Calu3 (cell line): ENCODE measurements around the gene FRAS1. TPM values are rescaled to one million over a fixed set of nuclear protein-coding genes. Genes with fewer than 3 reads are reported as not detected.

ENCODE experiments used
- BruUV-seq: library from RNA; stranded (reverse); fragments of 400-500 nt; replicated peaks from 2 replicates; lab custom pipeline; 2021; lab: Mats Ljungman, UMichigan
- CTCF ChIA-PET: fragments of 300-600 bp; sonication (Branson Sonifier 250); formaldehyde crosslinking; loops from one replicate; lab custom pipeline; 2022; ENCODE audit warnings: antibody characterized with exemption; lab: Charles Lee
- DNase-seq: peaks from one replicate; pipeline ENCODE4 v3.0.0; 2022
- H3K27ac Mint-ChIP-seq: one replicate; pipeline ENCODE4 v1.8.0; 2022; ENCODE audit warnings: mixed read lengths; ENCODE audit not compliant: unreplicated experiment
- H3K27me3 Mint-ChIP-seq: one replicate; pipeline ENCODE4 v1.8.0; 2022; ENCODE audit warnings: mixed read lengths; ENCODE audit not compliant: unreplicated experiment
- H3K36me3 Mint-ChIP-seq: one replicate; pipeline ENCODE4 v1.8.0; 2022; ENCODE audit warnings: mild to moderate bottlenecking, moderate library complexity, mixed read lengths; ENCODE audit not compliant: insufficient read depth, unreplicated experiment
- H3K4me1 Mint-ChIP-seq: one replicate; pipeline ENCODE4 v1.8.0; 2022; ENCODE audit warnings: mild to moderate bottlenecking, low read depth, mixed read lengths; ENCODE audit not compliant: unreplicated experiment
- H3K4me3 Mint-ChIP-seq: one replicate; pipeline ENCODE4 v1.8.0; 2022; ENCODE audit warnings: mild to moderate bottlenecking, low read depth, moderate library complexity, mixed read lengths; ENCODE audit not compliant: unreplicated experiment
- H3K9me3 Mint-ChIP-seq: one replicate; pipeline ENCODE4 v1.8.0; 2022; ENCODE audit warnings: low read depth, mixed read lengths; ENCODE audit not compliant: unreplicated experiment
- intact Hi-C: fragments of 100-400 bp; cut with micrococcal nuclease; formaldehyde crosslinking; loops from one replicate; pipeline ENCODE4 v1.10.0; 2022; ENCODE audit not compliant: unreplicated experiment
- total RNA-seq: library from RNA; stranded (reverse); gene quantifications from 2 replicates; pipeline ENCODE4 v1.2.3, GENCODE V29; 2022
- TF ChIP-seq, protein P1 (sequence below): fragments of 200-600 bp; IDR thresholded peaks from one replicate; pipeline ENCODE4 v1.8.0; 2022; ENCODE audit warnings: antibody characterized with exemption; ENCODE audit not compliant: unreplicated experiment

FRAS1 gene
- total RNA-seq, 1 experiment from 2014 or later: 29.4 TPM

DNA sequence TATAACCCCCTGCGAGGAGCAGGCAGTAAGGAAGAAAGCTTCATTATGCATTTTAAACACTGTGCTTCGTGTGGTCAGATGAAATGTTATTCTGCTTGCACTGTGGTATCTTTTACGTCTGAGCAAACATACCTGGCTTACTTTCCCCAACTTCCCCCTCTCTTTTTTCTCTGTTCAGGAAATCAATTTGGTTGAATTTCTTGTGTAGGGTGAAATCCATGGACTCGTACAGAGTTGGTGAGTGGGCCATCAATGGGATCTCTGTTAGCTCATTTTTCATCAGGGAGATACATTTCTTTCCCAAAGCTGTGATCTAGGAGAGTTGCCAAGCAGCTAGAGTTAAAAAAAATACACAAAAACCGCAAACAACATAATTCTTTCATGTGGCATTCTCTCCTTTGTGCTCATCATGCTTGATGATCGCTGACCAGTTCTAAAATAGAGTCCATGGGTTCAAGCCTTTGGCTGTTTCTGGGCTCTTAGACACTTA is 98.5 kb downstream of the FRAS1 start:
- H3K9me3 Mint-ChIP-seq: no peaks in the 10 kb centered on the region
- H3K4me3 Mint-ChIP-seq: no peak overlapping the region
- no peak overlapping the region for H3K27ac Mint-ChIP-seq
- no peaks in the 10 kb centered on the region for H3K27me3 Mint-ChIP-seq
- BruUV-seq: no TSS peak
- CTCF ChIA-PET: interaction anchor here (1.1 kb wide), 1 partner anchor 16 kb away, joined by 3 read pairs; no protein-coding TSS in a partner anchor
- DNase-seq: no peak
- intact Hi-C loops: loop anchor here (2.0 to 10.0 kb wide), 2 partner anchors 21 to 91 kb away; no protein-coding TSS in a partner anchor
- TF ChIP-seq, protein P1, sequence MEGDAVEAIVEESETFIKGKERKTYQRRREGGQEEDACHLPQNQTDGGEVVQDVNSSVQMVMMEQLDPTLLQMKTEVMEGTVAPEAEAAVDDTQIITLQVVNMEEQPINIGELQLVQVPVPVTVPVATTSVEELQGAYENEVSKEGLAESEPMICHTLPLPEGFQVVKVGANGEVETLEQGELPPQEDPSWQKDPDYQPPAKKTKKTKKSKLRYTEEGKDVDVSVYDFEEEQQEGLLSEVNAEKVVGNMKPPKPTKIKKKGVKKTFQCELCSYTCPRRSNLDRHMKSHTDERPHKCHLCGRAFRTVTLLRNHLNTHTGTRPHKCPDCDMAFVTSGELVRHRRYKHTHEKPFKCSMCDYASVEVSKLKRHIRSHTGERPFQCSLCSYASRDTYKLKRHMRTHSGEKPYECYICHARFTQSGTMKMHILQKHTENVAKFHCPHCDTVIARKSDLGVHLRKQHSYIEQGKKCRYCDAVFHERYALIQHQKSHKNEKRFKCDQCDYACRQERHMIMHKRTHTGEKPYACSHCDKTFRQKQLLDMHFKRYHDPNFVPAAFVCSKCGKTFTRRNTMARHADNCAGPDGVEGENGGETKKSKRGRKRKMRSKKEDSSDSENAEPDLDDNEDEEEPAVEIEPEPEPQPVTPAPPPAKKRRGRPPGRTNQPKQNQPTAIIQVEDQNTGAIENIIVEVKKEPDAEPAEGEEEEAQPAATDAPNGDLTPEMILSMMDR: no peak
- H3K4me1 Mint-ChIP-seq: peaks cover 42% of the 10 kb centered on the region
- no peaks in the 10 kb centered on the region for H3K36me3 Mint-ChIP-seq

DNA sequence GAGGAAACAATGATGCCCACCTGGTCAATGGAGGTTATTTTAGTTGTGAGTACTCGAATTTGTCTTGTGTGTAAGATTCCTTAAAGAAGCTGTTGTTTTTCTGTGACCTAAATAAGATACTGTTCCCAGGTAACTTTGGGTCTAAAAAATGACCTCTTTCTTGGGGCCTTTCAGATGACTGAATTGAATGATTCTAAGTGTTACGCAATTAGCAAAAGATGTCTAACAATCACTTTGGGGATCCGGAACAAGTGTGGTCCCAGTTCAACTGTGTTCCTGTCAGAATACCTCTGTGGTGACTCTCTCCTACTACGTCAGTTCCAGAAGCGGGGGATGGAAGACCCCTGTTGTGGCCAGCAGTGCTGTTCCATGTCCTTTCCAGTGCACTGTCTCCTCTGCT is 99.4 kb downstream of the FRAS1 start:
- Mint-ChIP-seq H3K36me3 (no peaks in the 10 kb centered on the region), H3K9me3 (no peaks in the 10 kb centered on the region), H3K27ac (no peak overlapping the region), H3K4me3 (no peak overlapping the region), H3K27me3 (no peaks in the 10 kb centered on the region), H3K4me1 (peaks cover 36% of the 10 kb centered on the region)
- BruUV-seq: no TSS peak
- intact Hi-C loops: loop anchor here (10.0 kb wide), 1 partner anchor 92 kb away; no protein-coding TSS in a partner anchor
- CTCF ChIA-PET: interaction anchor here (0.7 kb wide), 1 partner anchor 220 kb away, joined by 3 read pairs; no protein-coding TSS in a partner anchor
- DNase-seq: no peak
- TF ChIP-seq, protein P1: no peak

DNA sequence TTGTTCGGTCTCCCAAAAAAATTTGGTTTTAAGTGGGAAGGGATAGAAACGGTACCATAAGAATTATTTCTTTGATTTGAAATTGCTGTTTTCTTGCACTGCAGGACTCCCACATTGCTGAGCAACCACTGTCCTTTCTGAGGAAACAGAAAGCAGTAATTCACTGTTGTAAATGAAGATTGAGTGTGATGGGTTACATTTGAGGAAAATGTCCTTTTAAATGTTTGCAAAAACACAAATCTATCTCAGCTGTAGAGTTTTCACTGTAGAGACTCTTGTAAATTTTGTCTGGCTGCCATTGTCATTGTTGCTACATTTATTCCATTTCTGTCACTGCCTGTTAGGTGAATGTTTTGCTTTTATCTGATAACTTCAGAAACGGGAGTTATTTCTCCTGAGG is 105.2 kb downstream of the FRAS1 start:
- TF ChIP-seq, protein P1: no peak
- H3K4me1 Mint-ChIP-seq: no peaks in the 10 kb centered on the region
- DNase-seq: no peak
- CTCF ChIA-PET: no interaction called here
- intact Hi-C loops: loop anchor here (10.0 kb wide), 1 partner anchor 132 kb away; no protein-coding TSS in a partner anchor
- no peak overlapping the region for H3K27ac Mint-ChIP-seq
- no peaks in the 10 kb centered on the region for H3K36me3 Mint-ChIP-seq
- H3K9me3 Mint-ChIP-seq: no peaks in the 10 kb centered on the region
- no peaks in the 10 kb centered on the region for H3K27me3 Mint-ChIP-seq
- BruUV-seq: no TSS peak
- H3K4me3 Mint-ChIP-seq: no peak overlapping the region

DNA sequence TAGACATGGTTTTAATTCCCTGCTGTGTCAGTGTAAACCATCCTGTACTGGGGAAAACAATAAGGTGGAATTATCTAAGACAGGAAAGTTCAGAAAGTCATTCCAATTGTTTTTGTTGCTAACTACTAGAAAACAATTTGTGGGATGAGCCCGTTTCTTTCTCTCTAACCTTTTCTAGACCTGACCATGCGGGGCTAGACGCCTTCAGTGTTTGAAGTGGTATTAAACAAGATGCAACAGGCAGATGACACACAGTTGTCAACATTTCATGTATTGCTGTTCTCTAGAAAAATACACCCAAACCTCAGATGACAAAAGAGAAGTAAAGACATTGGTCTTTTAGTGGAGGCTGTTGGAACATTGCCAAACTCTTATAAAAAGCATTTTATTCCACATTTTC is 105.7 kb downstream of the FRAS1 start:
- CTCF ChIA-PET: no interaction called here
- H3K27me3 Mint-ChIP-seq: no peaks in the 10 kb centered on the region
- H3K27ac Mint-ChIP-seq: no peak overlapping the region
- no peak for DNase-seq
- BruUV-seq: no TSS peak
- no peaks in the 10 kb centered on the region for H3K36me3 Mint-ChIP-seq
- intact Hi-C loops: loop anchor here (10.0 kb wide), 1 partner anchor 132 kb away; no protein-coding TSS in a partner anchor
- H3K4me3 Mint-ChIP-seq: no peak overlapping the region
- TF ChIP-seq, protein P1: no peak
- no peaks in the 10 kb centered on the region for H3K9me3 Mint-ChIP-seq
- H3K4me1 Mint-ChIP-seq: no peaks in the 10 kb centered on the region
